Stimulated activated effector memory CD8-positive, alpha-beta T cell treated with anti-CD3 and anti-CD28 coated beads, Interleukin-12 subunit alpha, Interleukin-12 subunit beta, amount 100 ng/mL, for 72 hours (primary cell): ENCODE data around the gene TRIM39.
"Not testable (repeated sequence)": the region's sequence is repeated elsewhere in the genome, so short reads cannot be mapped to it uniquely, and the experiment has no call there.

Experiments
- ATAC-seq: fragments of 150-1000 bp; cut with Tn5 transposase; 2 replicates; pipeline ENCODE4 v1.10.0; 2021
- DNase-seq, 2 donors: peaks; one replicate each; pipeline ENCODE4 v3.0.0; 2021 to 2022; ENCODE audit warnings: low spot score in 2 of 2
- H3K27ac Mint-ChIP-seq: one replicate; pipeline ENCODE4 v1.8.0; 2022; ENCODE audit warnings: mild to moderate bottlenecking, mixed read lengths
- H3K36me3 Mint-ChIP-seq: one replicate; pipeline ENCODE4 v1.8.0; 2022; ENCODE audit warnings: mild to moderate bottlenecking, mixed read lengths
- H3K4me1 Mint-ChIP-seq: one replicate; pipeline ENCODE4 v1.8.0; 2022; ENCODE audit warnings: mixed read lengths
- H3K4me3 Mint-ChIP-seq: one replicate; pipeline ENCODE4 v1.8.0; 2022; ENCODE audit warnings: mild to moderate bottlenecking, mixed read lengths
- H3K9me3 Mint-ChIP-seq: one replicate; pipeline ENCODE4 v1.8.0; 2022; ENCODE audit warnings: mixed read lengths

The TRIM39 gene

GRCh38 chr6:30344868-30345671 lies 18.3 kb downstream of the TRIM39 start, which contains the start of gene RPP21:
RPP21 (plus strand) TSS chr6:30345156; CDS start chr6:30345172, 16 bp downstream.
- Mint-ChIP-seq H3K9me3 (no peaks in the 10 kb centered on the region), H3K4me1 (peaks cover 32% of the 10 kb centered on the region), H3K36me3 (peaks cover 27% of the 10 kb centered on the region)

GRCh38 chr6:30345852-30346251 lies 19.1 kb downstream of the TRIM39 start:
- peak overlapping the region; percentile 75 for H3K4me3 Mint-ChIP-seq
- peaks cover 19% of the 10 kb centered on the region for H3K36me3 Mint-ChIP-seq
- H3K9me3 Mint-ChIP-seq, result no peaks in the 10 kb centered on the region
- peaks cover 40% of the 10 kb centered on the region for H3K4me1 Mint-ChIP-seq
- peak overlapping the region; percentile 82 for H3K27ac Mint-ChIP-seq
- DNase-seq (no peak), ATAC-seq (no peak)

More at GRCh38 chr6:30344868-30345671, 18.3 kb downstream of the TRIM39 start, which contains the start of gene RPP21:
- peak within 1 kb of the TSS; percentile 82 for H3K27ac Mint-ChIP-seq
- DNase-seq (peak; percentile 77 to 92), ATAC-seq (peak; percentile 98)
- H3K4me3 Mint-ChIP-seq, result peak within 1 kb of the TSS; percentile 75

DNA sequence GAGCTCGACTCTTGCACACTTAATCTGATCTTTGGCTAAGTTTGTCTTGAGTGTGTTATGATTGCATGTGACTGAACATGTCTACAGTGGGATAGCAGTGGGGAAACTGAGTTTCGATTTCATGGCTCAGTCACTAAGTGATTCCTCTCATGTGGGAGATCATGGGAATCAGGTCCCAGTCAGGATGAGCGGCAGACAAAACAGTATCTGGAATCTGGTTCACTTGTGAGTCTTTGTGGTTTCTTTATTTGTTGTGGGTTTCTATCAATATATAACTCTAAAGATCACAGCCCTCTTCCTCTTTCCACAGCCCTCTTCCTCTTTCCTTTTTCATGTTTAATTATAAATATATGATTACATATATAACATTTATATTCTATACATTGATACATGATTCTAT lies 22.2 kb downstream of the TRIM39 start:
- no peak overlapping the region for H3K4me3 Mint-ChIP-seq
- no peak overlapping the region for H3K27ac Mint-ChIP-seq
- DNase-seq (no peak), ATAC-seq (no peak)
- H3K36me3 Mint-ChIP-seq, result peaks cover 6% of the 10 kb centered on the region
- no peaks in the 10 kb centered on the region for H3K9me3 Mint-ChIP-seq
- peaks cover 44% of the 10 kb centered on the region for H3K4me1 Mint-ChIP-seq

- ATAC-seq, result peak; percentile 62
- Mint-ChIP-seq H3K27ac (no peak overlapping the region), H3K4me3 (no peak overlapping the region), H3K9me3 (no peaks in the 10 kb centered on the region), H3K36me3 (peaks cover 6% of the 10 kb centered on the region), H3K4me1 (peaks cover 37% of the 10 kb centered on the region)
- no peak for DNase-seq
Observed at GRCh38 chr6:30349421-30350177, 22.9 kb downstream of the TRIM39 start.

GRCh38 chr6:30350524-30350923 lies 23.8 kb downstream of the TRIM39 start:
- ATAC-seq (peak; percentile 52), DNase-seq (no peak)
- Mint-ChIP-seq H3K4me1 (peaks cover 34% of the 10 kb centered on the region), H3K4me3 (no peak overlapping the region), H3K36me3 (peaks cover 6% of the 10 kb centered on the region), H3K27ac (no peak overlapping the region), H3K9me3 (no peaks in the 10 kb centered on the region)

DNA sequence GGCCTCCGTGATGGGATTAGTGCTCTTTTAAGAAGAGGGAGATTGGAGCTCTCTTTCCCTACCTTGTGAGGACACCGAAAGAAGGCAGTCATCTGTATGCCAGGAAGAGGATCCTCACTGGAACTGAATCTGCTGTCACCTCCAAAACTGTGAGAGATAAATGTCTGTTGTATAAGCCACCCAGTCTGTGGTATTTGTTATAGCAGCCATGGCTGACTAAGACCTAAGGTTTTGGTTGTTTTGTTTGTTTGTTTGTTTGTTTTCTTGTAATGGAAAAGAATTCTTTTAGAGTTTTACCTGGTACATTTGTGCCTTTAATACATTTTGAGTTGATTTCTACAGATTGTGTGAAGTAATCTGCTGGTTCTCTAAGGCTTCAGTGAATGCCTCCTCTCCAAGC lies 25.8 kb downstream of the TRIM39 start:
- ATAC-seq (no peak), DNase-seq (no peak)
- Mint-ChIP-seq H3K27ac (no peak overlapping the region), H3K9me3 (no peaks in the 10 kb centered on the region), H3K36me3 (no peaks in the 10 kb centered on the region), H3K4me1 (peaks cover 32% of the 10 kb centered on the region), H3K4me3 (no peak overlapping the region)

- Mint-ChIP-seq H3K4me3 (no peak overlapping the region), H3K4me1 (peaks cover 21% of the 10 kb centered on the region), H3K27ac (no peak overlapping the region), H3K9me3 (no peaks in the 10 kb centered on the region), H3K36me3 (no peaks in the 10 kb centered on the region)
- ATAC-seq (no peak), DNase-seq (no peak)
Observed at GRCh38 chr6:30355281-30355680, 28.6 kb downstream of the TRIM39 start.

GRCh38 chr6:30356536-30356935 lies 29.8 kb downstream of the TRIM39 start:
- Mint-ChIP-seq H3K36me3 (no peaks in the 10 kb centered on the region), H3K9me3 (no peaks in the 10 kb centered on the region), H3K4me1 (peaks cover 10% of the 10 kb centered on the region), H3K27ac (no peak overlapping the region), H3K4me3 (no peak overlapping the region)
- ATAC-seq, result no peak
- no peak for DNase-seq

- Mint-ChIP-seq H3K4me1 (peaks cover 10% of the 10 kb centered on the region), H3K9me3 (no peaks in the 10 kb centered on the region), H3K27ac (no peak overlapping the region), H3K36me3 (no peaks in the 10 kb centered on the region), H3K4me3 (peak overlapping the region; percentile 75)
- DNase-seq, result peak; percentile 22 to 66
- ATAC-seq, result peak; percentile 81
Observed at GRCh38 chr6:30357678-30358540, 31.2 kb downstream of the TRIM39 start.

- Mint-ChIP-seq H3K9me3 (no peaks in the 10 kb centered on the region), H3K27ac (no peak overlapping the region), H3K4me3 (no peak overlapping the region), H3K36me3 (no peaks in the 10 kb centered on the region), H3K4me1 (peaks cover 10% of the 10 kb centered on the region)
- DNase-seq (no peak), ATAC-seq (no peak)
Observed at GRCh38 chr6:30359276-30359675, 32.5 kb downstream of the TRIM39 start.

DNA sequence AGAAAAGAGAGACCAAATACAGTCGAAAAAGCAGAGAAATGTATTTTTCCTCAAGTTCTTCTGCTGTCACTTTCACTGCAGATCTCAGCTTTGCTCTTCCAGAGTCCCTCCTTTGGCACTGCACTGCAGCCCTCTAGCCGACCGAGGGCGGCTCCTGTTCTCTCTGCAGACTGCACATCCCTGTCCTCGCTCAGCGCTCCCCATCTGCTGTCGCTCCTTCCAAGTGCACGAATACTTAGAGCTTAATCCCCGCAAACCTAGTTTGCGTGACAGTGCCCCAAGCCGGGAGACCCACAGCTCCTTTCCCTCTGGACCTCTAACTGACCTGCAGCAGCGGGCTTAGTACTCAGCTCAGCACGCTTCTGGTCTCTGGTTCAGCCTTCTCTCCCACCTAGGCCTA lies 33.4 kb downstream of the TRIM39 start:
- Mint-ChIP-seq H3K4me1 (peaks cover 10% of the 10 kb centered on the region), H3K36me3 (no peaks in the 10 kb centered on the region), H3K27ac (no peak overlapping the region), H3K4me3 (no peak overlapping the region), H3K9me3 (no peaks in the 10 kb centered on the region)
- ATAC-seq (no peak), DNase-seq (no peak)

GRCh38 chr6:30361661-30362060 lies 34.9 kb downstream of the TRIM39 start:
- peaks cover 10% of the 10 kb centered on the region for H3K4me1 Mint-ChIP-seq
- ATAC-seq, result no peak
- no peaks in the 10 kb centered on the region for H3K36me3 Mint-ChIP-seq
- no peaks in the 10 kb centered on the region for H3K9me3 Mint-ChIP-seq
- H3K4me3 Mint-ChIP-seq, result no peak overlapping the region
- no peak overlapping the region for H3K27ac Mint-ChIP-seq
- DNase-seq, result no peak

- ATAC-seq (no peak), DNase-seq (no peak)
- no peaks in the 10 kb centered on the region for H3K9me3 Mint-ChIP-seq
- H3K4me1 Mint-ChIP-seq, result no peaks in the 10 kb centered on the region
- H3K27ac Mint-ChIP-seq, result no peak overlapping the region
- no peaks in the 10 kb centered on the region for H3K36me3 Mint-ChIP-seq
- no peak overlapping the region for H3K4me3 Mint-ChIP-seq
Observed at GRCh38 chr6:30363459-30363858, 36.7 kb downstream of the TRIM39 start.

DNA sequence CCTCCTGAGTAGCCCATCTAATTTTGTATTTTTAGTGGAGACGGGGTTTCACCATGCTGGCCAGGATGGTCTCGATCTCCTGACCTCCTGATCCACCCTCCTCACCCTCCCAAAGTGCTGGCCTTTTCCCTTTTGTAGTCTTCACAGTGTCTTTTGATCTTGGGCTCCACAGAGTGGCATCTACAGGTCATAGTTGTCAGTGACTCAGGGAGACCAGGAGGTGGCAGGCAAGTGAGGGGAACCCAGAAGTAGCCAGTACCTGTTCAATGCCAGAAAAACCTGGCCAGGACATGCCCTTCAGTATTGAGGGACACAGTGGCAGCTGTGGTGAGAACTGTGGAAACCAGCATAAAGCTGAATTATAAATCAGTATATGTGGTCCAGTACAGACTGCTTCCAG lies 37.9 kb downstream of the TRIM39 start:
- Mint-ChIP-seq H3K27ac (no peak overlapping the region), H3K4me1 (no peaks in the 10 kb centered on the region), H3K4me3 (no peak overlapping the region), H3K36me3 (no peaks in the 10 kb centered on the region), H3K9me3 (peaks cover 2% of the 10 kb centered on the region)
- no peak for DNase-seq
- ATAC-seq, result no peak

DNA sequence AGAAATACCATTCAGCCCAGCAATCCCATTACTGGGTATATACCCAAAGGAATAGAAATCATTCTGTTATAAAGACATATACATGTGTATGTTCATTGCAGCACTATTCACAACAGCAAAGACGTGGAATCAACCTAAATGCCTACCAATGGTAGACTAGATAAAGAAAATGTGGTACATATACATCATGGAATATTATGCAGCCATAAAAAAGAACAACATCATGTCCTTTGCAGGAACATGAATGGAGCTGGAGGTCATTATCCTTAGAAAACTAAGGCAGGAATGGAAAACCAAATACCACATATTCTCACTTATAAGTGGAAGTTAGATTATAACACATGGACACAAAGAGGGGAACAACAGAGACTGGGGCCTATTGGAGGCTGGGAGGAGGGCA lies 42.6 kb downstream of the TRIM39 start:
- not testable (repeated sequence) for DNase-seq, H3K4me1 Mint-ChIP-seq, ATAC-seq, H3K9me3 Mint-ChIP-seq, H3K4me3 Mint-ChIP-seq, H3K36me3 Mint-ChIP-seq, H3K27ac Mint-ChIP-seq
